ENCODE measurements around the gene PRKD3.

The PRKD3 gene

DNA sequence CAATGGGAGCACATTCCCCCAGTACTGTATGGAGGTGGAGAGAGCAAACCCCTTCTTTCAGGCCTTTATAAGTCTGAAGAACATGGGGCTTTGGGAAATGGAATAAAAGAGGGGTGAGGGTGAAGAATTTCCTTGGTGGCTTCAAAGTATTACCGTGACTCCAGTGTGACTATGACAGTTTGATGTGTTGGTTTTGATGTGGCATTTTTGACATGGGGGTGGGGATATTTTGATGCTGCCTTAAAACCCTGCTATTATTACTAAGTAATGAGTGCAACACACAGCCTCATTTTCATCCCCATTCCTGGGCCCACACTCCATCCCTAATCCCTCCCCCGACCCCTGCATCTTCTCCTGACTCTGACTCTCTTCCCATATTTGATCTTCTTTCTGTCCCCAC is 43.4 kb upstream of the PRKD3 start:
- Histone ChIP-seq H3K4me1 (ENCODE audit: insufficient read depth, low read length, severe bottlenecking) (peaks cover 18% of the 10 kb centered on the region), H3K9me2 (ENCODE audit: low read depth, low read length) (no peaks in the 10 kb centered on the region), H3K4me3 (ENCODE audit: low read depth, low read length, poor library complexity, severe bottlenecking) (no peak overlapping the region), H3F3A (ENCODE audit: insufficient read depth, low read length) (no peaks in the 10 kb centered on the region), H3K9me3 (ENCODE audit: low read length) (no peaks in the 10 kb centered on the region), H3K79me2 (ENCODE audit: insufficient read depth, low read length) (no peaks in the 10 kb centered on the region), H3K36me3 (ENCODE audit: insufficient read depth, low read length) (no peaks in the 10 kb centered on the region), H2AFZ (ENCODE audit: low read length) (no peak overlapping the region), H3K27me3 (ENCODE audit: insufficient read depth, low read length) (no peaks in the 10 kb centered on the region), H3K27ac (ENCODE audit: low read depth, low read length, poor library complexity, severe bottlenecking) (no peak overlapping the region), H3K4me2 (ENCODE audit: low read length) (no peak overlapping the region), H4K20me1 (ENCODE audit: insufficient read depth, low read length) (no peaks in the 10 kb centered on the region), H3K9ac (ENCODE audit: low read length) (no peak overlapping the region)
- TF ChIP-seq, protein P1, sequence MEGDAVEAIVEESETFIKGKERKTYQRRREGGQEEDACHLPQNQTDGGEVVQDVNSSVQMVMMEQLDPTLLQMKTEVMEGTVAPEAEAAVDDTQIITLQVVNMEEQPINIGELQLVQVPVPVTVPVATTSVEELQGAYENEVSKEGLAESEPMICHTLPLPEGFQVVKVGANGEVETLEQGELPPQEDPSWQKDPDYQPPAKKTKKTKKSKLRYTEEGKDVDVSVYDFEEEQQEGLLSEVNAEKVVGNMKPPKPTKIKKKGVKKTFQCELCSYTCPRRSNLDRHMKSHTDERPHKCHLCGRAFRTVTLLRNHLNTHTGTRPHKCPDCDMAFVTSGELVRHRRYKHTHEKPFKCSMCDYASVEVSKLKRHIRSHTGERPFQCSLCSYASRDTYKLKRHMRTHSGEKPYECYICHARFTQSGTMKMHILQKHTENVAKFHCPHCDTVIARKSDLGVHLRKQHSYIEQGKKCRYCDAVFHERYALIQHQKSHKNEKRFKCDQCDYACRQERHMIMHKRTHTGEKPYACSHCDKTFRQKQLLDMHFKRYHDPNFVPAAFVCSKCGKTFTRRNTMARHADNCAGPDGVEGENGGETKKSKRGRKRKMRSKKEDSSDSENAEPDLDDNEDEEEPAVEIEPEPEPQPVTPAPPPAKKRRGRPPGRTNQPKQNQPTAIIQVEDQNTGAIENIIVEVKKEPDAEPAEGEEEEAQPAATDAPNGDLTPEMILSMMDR (IDR thresholded peaks at IDR 0.05; ENCODE audit: low read length), result no peak
- no peak for TF ChIP-seq EZH2 (IDR thresholded peaks at IDR 0.05; ENCODE audit: borderline replicate concordance, low read length)

DNA sequence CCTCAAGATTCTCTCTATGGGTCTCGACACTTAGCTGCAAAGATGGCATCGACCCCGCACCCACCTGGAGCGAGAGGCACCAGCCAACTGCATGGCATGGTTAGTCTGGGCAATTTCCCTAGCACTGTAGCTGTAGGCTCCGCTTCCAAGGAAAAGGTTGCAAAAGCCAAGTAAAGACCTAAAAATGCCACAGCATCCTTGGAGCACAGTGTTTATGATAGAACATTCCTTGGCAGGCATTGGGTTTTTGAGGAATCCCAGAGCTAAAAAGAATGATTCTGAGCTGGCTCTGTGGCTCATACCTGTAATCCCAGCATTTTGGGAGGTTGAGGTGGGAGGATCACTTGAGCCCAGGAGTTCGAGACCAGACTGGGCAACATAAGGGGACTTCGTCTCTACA is 42.7 kb upstream of the PRKD3 start:
- no peak for TF ChIP-seq EZH2 (IDR thresholded peaks at IDR 0.05; ENCODE audit: borderline replicate concordance, low read length)
- TF ChIP-seq, protein P1 (IDR thresholded peaks at IDR 0.05; ENCODE audit: low read length), result no peak
- Histone ChIP-seq H3K27me3 (ENCODE audit: insufficient read depth, low read length) (no peaks in the 10 kb centered on the region), H3K27ac (ENCODE audit: low read depth, low read length, poor library complexity, severe bottlenecking) (no peak overlapping the region), H2AFZ (ENCODE audit: low read length) (no peak overlapping the region), H4K20me1 (ENCODE audit: insufficient read depth, low read length) (no peaks in the 10 kb centered on the region), H3K4me1 (ENCODE audit: insufficient read depth, low read length, severe bottlenecking) (peaks cover 18% of the 10 kb centered on the region), H3K79me2 (ENCODE audit: insufficient read depth, low read length) (no peaks in the 10 kb centered on the region), H3K9ac (ENCODE audit: low read length) (no peak overlapping the region), H3K9me2 (ENCODE audit: low read depth, low read length) (no peaks in the 10 kb centered on the region), H3K9me3 (ENCODE audit: low read length) (no peaks in the 10 kb centered on the region), H3K4me3 (ENCODE audit: low read depth, low read length, poor library complexity, severe bottlenecking) (no peak overlapping the region), H3F3A (ENCODE audit: insufficient read depth, low read length) (no peaks in the 10 kb centered on the region), H3K36me3 (ENCODE audit: insufficient read depth, low read length) (no peaks in the 10 kb centered on the region), H3K4me2 (ENCODE audit: low read length) (no peak overlapping the region)

DNA sequence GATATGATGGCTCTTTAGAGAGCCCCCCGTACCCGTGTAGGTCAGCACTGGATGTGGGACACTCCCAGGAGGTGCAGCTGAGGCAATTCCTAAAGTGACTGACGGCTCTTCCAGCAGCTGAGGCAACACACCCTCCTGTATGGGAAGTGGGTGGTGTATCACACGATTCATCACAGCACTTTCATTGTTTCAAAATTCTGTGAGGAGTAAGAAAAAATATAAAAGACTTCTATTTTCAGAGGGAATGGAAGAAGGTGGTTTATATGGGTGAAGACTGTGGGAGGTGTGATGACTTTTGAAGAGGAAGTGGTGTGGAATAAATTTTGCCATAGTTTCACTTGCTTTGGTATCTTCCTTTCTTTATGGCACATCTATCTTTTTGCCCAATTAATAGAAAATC is 42.1 kb upstream of the PRKD3 start:
- no peak overlapping the region for H3K27ac ChIP-seq (ENCODE audit: low read depth, low read length, poor library complexity, severe bottlenecking)
- H3K27me3 ChIP-seq (ENCODE audit: insufficient read depth, low read length), result no peaks in the 10 kb centered on the region
- no peak overlapping the region for H3K4me3 ChIP-seq (ENCODE audit: low read depth, low read length, poor library complexity, severe bottlenecking)
- H3K9me3 ChIP-seq (ENCODE audit: low read length), result no peaks in the 10 kb centered on the region
- no peaks in the 10 kb centered on the region for H3K9me2 ChIP-seq (ENCODE audit: low read depth, low read length)
- no peak overlapping the region for H3K4me2 ChIP-seq (ENCODE audit: low read length)
- H3K9ac ChIP-seq (ENCODE audit: low read length), result no peak overlapping the region
- TF ChIP-seq, protein P1 (IDR thresholded peaks at IDR 0.05; ENCODE audit: low read length), result no peak
- TF ChIP-seq EZH2 (IDR thresholded peaks at IDR 0.05; ENCODE audit: borderline replicate concordance, low read length), result no peak
- H2AFZ ChIP-seq (ENCODE audit: low read length), result no peak overlapping the region
- no peaks in the 10 kb centered on the region for H3K36me3 ChIP-seq (ENCODE audit: insufficient read depth, low read length)
- peaks cover 18% of the 10 kb centered on the region for H3K4me1 ChIP-seq (ENCODE audit: insufficient read depth, low read length, severe bottlenecking)
- no peaks in the 10 kb centered on the region for H4K20me1 ChIP-seq (ENCODE audit: insufficient read depth, low read length)
- H3F3A ChIP-seq (ENCODE audit: insufficient read depth, low read length), result no peaks in the 10 kb centered on the region
- no peaks in the 10 kb centered on the region for H3K79me2 ChIP-seq (ENCODE audit: insufficient read depth, low read length)
